Ovary (tissue), 9 donors: Measurements from ENCODE around the gene SP3. TPM values are rescaled to one million over a fixed set of nuclear protein-coding genes. Genes with fewer than 3 reads are reported as not detected.

ENCODE experiments used
- DNase-seq, 5 donors: peaks; one replicate each; pipeline ENCODE4 v3.0.0-alpha.2; 2019 to 2020
- H3K27ac ChIP-seq, 2 donors: fragments of 200-600 bp; one replicate each; pipeline versions ENCODE4 v1.5.1 to v1.8.0; 2019 to 2022
- H3K27me3 ChIP-seq: fragments of 200-600 bp; one replicate; pipeline ENCODE4 v1.8.0; 2022
- H3K36me3 ChIP-seq: fragments of 200-600 bp; sonication (generic); one replicate; pipeline ENCODE4 v1.5.1; 2019
- H3K4me1 ChIP-seq: one replicate; pipeline ENCODE4 v1.8.1; 2013; ENCODE audit warnings: mild to moderate bottlenecking, moderate library complexity; ENCODE audit not compliant: insufficient read depth
- H3K4me3 ChIP-seq: fragments of 200-600 bp; sonication (generic); one replicate; pipeline ENCODE4 v1.5.1; 2017
- H3K9me3 ChIP-seq, 2 donors: fragments of 200-600 bp in 1 of 2; sonication (generic) in 1 of 2; one replicate each; pipeline versions ENCODE4 v1.5.1 to v1.8.1; 2013 to 2019; ENCODE audit warnings: mild to moderate bottlenecking in 1 of 2, moderate library complexity in 1 of 2
- EP300 ChIP-seq: sonication (generic); formaldehyde crosslinking; IDR thresholded peaks from one replicate; pipeline ENCODE4 v1.6.1; 2017; ENCODE audit warnings: antibody characterized with exemption
- POLR2A ChIP-seq: fragments of 450-650 bp; IDR thresholded peaks from one replicate; pipeline ENCODE4 v1.6.1; 2017; ENCODE audit warnings: antibody characterized with exemption, mild to moderate bottlenecking, moderate library complexity
- WGBS, 3 donors: extraction: QIAGEN DNeasy Blood & Tissue Kit in 1 of 3; methylation state at CpG; one replicate each; pipeline versions ENCODE4 v1.1.5 to v1.1.7; 2013 to 2017; 5-methylcytosine and 5-hydroxymethylcytosine counted together
- intact Hi-C, 4 donors: fragments of 100-400 bp; cut with DNase I; formaldehyde crosslinking; loops; one replicate each; pipeline versions ENCODE4 v1.11.0 to v1.15.1; 2022 to 2023
- polyA plus RNA-seq, 2 donors: library from polyadenylated mRNA; stranded (reverse); fragments of 200-250 nt in 1 of 2; fragments of 350-450 nt in 1 of 2; fragmentation: Illumina TruSeq in 1 of 2; extraction: RNeasy Lipid Tissue Mini Kit (QIAGEN cat#74804) in 1 of 2; gene quantifications; one replicate each; pipeline ENCODE4 v1.2.3, GENCODE V29; 2013 to 2014
- total RNA-seq, 7 donors: library from RNA; depleted of rRNA in 2 of 7; stranded (reverse); fragments of >200 nt in 2 of 7; fragmentation: NEBNext Ultra II Directional in 3 of 7; extraction: Animal tissue kit (Norgen Biotek cat#: 25700) in 3 of 7; gene quantifications; one replicate each; pipeline versions ENCODE4 v1.1.0 to v1.2.4, GENCODE V29; 2016 to 2023
- TF ChIP-seq, protein P1 (sequence below), 3 donors: fragments of 450-650 bp in 2 of 3; fragments of 200-600 bp in 1 of 3; IDR thresholded peaks; one replicate each; pipeline versions ENCODE4 v1.5.1 to v1.8.0; 2016 to 2022; ENCODE audit warnings: antibody characterized with exemption in 3 of 3, mild to moderate bottlenecking in 1 of 3
- donor health status: DM: no; HTN: no; CAD: no; lungs with moderate emphysema.
- donor health status: DM: no; HTN: no; CAD: no.
- donor health status: Bipolar disorder and iron deficiency.
- donor health status: DM: yes; HTN: yes; CAD: no.
- donor health status: DM: no; HTN: no; CAD: no.
- donor health status: DM: yes; HTN: yes; CAD: no.

SP3 gene
- total and polyA plus RNA-seq, 9 donors = 35.4 to 131 (median 88.3) TPM

DNA sequence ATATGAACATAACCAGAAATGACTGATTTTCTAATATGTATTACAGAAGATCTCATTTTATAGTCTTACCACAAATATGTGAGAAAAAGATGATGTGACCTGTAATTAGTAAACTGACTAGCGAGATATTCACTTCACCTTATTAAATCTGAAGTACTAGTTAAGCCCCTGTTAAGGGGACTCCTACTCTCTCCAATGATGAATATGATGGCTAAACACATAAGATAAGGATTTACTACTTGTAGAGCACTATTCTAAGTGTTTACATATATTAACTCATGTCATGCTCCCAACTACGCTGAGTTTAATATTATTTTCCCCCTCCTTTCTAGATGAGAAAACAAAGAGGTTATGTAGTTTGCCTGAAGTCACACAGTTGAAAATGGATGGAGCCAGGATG, 40.9 kb downstream of the SP3 start:
- Histone ChIP-seq H3K9me3 (no peaks in the 10 kb centered on the region), H3K27ac (no peak overlapping the region), H3K4me1 (peaks cover 4% of the 10 kb centered on the region), H3K4me3 (no peak overlapping the region), H3K27me3 (no peaks in the 10 kb centered on the region), H3K36me3 (no peaks in the 10 kb centered on the region)
- TF ChIP-seq, protein P1, sequence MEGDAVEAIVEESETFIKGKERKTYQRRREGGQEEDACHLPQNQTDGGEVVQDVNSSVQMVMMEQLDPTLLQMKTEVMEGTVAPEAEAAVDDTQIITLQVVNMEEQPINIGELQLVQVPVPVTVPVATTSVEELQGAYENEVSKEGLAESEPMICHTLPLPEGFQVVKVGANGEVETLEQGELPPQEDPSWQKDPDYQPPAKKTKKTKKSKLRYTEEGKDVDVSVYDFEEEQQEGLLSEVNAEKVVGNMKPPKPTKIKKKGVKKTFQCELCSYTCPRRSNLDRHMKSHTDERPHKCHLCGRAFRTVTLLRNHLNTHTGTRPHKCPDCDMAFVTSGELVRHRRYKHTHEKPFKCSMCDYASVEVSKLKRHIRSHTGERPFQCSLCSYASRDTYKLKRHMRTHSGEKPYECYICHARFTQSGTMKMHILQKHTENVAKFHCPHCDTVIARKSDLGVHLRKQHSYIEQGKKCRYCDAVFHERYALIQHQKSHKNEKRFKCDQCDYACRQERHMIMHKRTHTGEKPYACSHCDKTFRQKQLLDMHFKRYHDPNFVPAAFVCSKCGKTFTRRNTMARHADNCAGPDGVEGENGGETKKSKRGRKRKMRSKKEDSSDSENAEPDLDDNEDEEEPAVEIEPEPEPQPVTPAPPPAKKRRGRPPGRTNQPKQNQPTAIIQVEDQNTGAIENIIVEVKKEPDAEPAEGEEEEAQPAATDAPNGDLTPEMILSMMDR (IDR thresholded peaks at IDR 0.05) = no peak
- TF ChIP-seq POLR2A (no peak), EP300 (no peak)
- intact Hi-C loops = no loop called here
- DNase-seq = no peak
- 85 to 88% (median 86%) methylated on average over 2 of the region's 2 CpGs for WGBS, 3 donors

DNA sequence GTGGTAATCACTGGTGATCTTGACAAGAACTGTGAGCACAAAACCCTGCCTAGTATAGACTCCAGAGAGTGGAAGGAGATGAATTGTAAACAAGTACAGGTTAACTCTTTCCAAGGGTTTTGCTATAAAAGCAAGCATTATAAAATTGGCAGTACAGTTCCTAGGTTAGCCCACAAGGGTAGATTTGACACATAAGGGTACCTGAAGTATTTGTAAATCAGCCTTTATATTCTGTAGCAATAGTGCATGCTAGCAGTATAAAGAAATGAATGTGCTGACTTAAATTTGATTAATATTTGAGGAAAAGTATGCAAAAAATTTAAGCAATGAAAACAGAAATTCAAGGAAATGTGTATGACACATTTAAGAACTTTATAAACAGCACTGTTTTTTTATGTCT, 42.4 kb downstream of the SP3 start:
- Histone ChIP-seq H3K4me3 (no peak overlapping the region), H3K27me3 (no peaks in the 10 kb centered on the region), H3K9me3 (no peaks in the 10 kb centered on the region), H3K4me1 (peaks cover 4% of the 10 kb centered on the region), H3K27ac (no peak overlapping the region), H3K36me3 (no peaks in the 10 kb centered on the region)
- intact Hi-C loops = no loop called here
- no peak for DNase-seq
- TF ChIP-seq EP300 = no peak
- TF ChIP-seq, protein P1 (IDR thresholded peaks at IDR 0.05) = no peak
- no peak for TF ChIP-seq POLR2A

DNA sequence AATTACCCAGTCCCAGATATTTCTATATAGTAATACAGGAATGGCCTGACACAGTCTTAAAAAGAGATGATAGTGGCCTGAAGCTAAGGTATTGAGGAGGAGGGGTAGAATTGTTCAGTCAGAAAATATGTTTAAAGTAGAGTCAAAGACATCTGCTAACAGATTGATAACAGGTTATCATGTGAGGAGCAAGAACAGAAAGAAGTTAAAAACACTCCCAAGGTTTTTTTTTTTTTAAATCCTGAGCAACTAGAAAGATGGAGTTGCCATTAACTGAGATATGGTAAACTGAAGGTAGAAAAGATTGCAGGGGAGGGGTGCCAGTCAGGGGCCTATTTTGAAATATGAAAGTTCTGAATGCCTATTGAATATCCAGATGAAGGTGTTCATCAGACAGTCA, 43.1 kb downstream of the SP3 start:
- H3K36me3 ChIP-seq = no peaks in the 10 kb centered on the region
- no peak overlapping the region for H3K4me3 ChIP-seq
- no peak for DNase-seq
- H3K27ac ChIP-seq = no peak overlapping the region
- TF ChIP-seq, protein P1 (IDR thresholded peaks at IDR 0.05) = no peak
- TF ChIP-seq EP300 = no peak
- TF ChIP-seq POLR2A = no peak
- intact Hi-C loops = no loop called here
- peaks cover 4% of the 10 kb centered on the region for H3K4me1 ChIP-seq
- H3K9me3 ChIP-seq = no peaks in the 10 kb centered on the region
- no peaks in the 10 kb centered on the region for H3K27me3 ChIP-seq

DNA sequence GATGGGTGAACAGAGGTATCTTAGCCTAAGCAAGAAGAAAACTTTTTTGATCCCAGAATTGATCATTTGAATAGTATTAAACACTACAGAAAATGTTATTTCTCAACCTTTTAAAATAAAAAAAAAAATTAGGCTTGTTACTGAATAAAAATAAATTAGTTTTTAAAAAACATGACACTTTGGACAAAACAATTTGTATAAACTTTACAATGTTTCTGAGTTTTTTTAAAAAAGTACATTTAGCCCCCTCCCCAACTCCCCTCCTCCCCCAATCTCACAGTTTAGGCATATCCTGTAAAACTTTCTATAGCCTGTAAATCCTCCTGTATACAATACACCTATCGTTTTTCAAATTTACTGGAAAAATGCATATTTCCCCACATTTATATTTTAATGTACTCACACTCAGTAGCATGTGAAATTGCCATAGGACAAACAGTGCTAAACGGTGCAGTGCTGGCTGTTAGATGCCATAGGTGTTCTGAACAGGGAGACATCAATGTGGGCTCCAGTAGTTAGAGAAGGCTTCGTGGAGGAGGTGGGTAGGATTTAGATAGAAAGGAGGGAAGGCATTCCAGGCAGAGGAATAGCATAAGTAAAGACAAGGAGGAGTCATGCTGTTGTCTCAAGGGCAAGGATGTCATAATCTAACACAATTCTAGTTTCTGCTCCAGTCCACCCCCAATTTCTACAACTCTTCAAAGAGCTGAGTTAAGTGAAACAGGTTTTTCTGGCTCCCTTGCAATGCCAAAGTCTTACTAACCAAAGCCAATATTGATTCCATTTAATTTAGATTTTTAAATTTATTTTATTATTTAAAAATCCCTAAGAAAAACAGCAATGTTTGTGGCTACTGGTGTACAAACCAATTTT, 50.9 kb downstream of the SP3 start:
- intact Hi-C loops = no loop called here
- H3K36me3 ChIP-seq = no peaks in the 10 kb centered on the region
- 81 to 86% (median 84%) methylated on average over 3 of the region's 3 CpGs for WGBS, 3 donors

More for the DNA sequence above, 50.9 kb downstream of the SP3 start:
- no peak for DNase-seq
- no peaks in the 10 kb centered on the region for H3K4me1 ChIP-seq
- H3K27me3 ChIP-seq = no peaks in the 10 kb centered on the region
- no peak for TF ChIP-seq POLR2A
- TF ChIP-seq EP300 = no peak
- TF ChIP-seq, protein P1 (IDR thresholded peaks at IDR 0.05) = no peak
- no peak overlapping the region for H3K27ac ChIP-seq
- no peaks in the 10 kb centered on the region for H3K9me3 ChIP-seq
- no peak overlapping the region for H3K4me3 ChIP-seq
